Left lung (tissue), 10 donors: ENCODE measurements around the gene SEC24A. TPM values are rescaled to one million over a fixed set of nuclear protein-coding genes. Genes with fewer than 3 reads are reported as not detected.
A peak's percentile ranks its signal among the peaks of the same experiment; 100 is the strongest.
"Not testable (repeated sequence)": the region's sequence is repeated elsewhere in the genome, so short reads cannot be mapped to it uniquely, and the experiment has no call there.

ENCODE experiments used
- ATAC-seq: fragments of 200-7000 bp; cut with Tn5 transposase; one replicate; pipeline ENCODE4 v1.9.1; 2020; ENCODE audit warnings: moderate library complexity
- DNase-seq, 4 donors: peaks; one replicate each; pipeline ENCODE4 v3.0.0-alpha.2; 2013 to 2020
- H3K27ac ChIP-seq, 2 donors: fragments of 200-600 bp; sonication (generic) in 1 of 2; one replicate each; pipeline versions ENCODE4 v1.5.0 to v1.8.0; 2020 to 2021
- H3K27me3 ChIP-seq, 2 donors: fragments of 200-600 bp; sonication (generic) in 1 of 2; one replicate each; pipeline versions ENCODE4 v1.5.0 to v1.8.0; 2020 to 2021
- H3K36me3 ChIP-seq, 2 donors: fragments of 200-600 bp; sonication (generic) in 1 of 2; one replicate each; pipeline versions ENCODE4 v1.5.0 to v1.8.0; 2020 to 2021
- H3K4me1 ChIP-seq, 2 donors: fragments of 200-600 bp; one replicate each; pipeline ENCODE4 v1.8.0; 2021
- H3K4me3 ChIP-seq, 2 donors: fragments of 200-600 bp; sonication (generic) in 1 of 2; one replicate each; pipeline versions ENCODE4 v1.5.0 to v1.8.0; 2020 to 2021; ENCODE audit warnings: mild to moderate bottlenecking in 1 of 2
- H3K9me3 ChIP-seq, 2 donors: fragments of 200-600 bp; sonication (generic) in 1 of 2; one replicate each; pipeline versions ENCODE4 v1.5.0 to v1.8.0; 2020 to 2021
- intact Hi-C, 2 donors: fragments of 100-400 bp; cut with DNase I; formaldehyde crosslinking; loops; one replicate each; pipeline versions ENCODE4 v1.11.2 to v1.14.2; 2022
- polyA plus RNA-seq, 6 donors: library from polyadenylated mRNA; unstranded; fragments of 120-200 nt; gene quantifications; one replicate each; pipeline ENCODE4 v1.2.1, GENCODE V29; 2013; ENCODE audit not compliant: insufficient read length in 6 of 6
- total RNA-seq, 2 donors: library from RNA; stranded (reverse); fragmentation: NEBNext Ultra II Directional; extraction: Animal tissue kit (Norgen Biotek cat#: 25700); gene quantifications; one replicate each; pipeline ENCODE4 v1.2.1, GENCODE V29; 2021
- TF ChIP-seq, protein P1 (sequence below), 2 donors: fragments of 200-600 bp; sonication (generic) in 1 of 2; IDR thresholded peaks; one replicate each; pipeline versions ENCODE4 v1.5.0 to v1.8.0; 2021; ENCODE audit warnings: antibody characterized with exemption in 2 of 2
- donor health status: DM: no; HTN: yes; CAD: no.
- donor health status: DM: no; HTN: no; CAD: no.

The SEC24A gene
- total and polyA plus RNA-seq, 8 donors, result 17.5 to 26.9 (median 22.2) TPM

DNA sequence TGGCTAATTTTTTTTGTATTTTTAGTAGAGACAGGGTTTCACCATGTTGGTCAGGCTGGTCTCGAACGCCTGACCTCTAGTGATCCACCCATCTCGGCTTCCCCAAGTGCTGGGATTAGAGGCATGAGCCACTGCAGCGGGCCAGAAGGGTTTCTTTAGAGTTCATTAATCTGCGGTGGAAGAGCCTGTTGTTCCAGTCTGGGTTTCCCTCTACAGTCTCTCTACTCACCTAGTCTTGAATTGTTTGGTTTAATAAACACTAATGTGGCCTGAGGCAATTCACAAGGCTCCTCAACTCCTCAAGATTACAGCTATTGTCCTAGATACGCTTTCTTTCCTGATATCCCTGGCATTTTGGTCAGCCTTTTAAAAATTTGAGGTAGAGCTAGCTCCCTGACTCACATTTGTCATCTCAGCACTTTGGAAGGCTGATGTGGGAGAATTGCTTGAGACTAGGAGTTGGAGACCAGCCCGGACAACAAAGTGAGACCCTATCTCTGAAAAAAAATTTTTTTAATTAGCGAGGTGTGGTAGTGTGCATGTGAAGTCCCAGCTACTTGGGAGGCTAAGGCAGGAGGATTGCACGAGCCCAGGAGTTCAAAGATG, 11.4 kb upstream of the SEC24A start:
- intact Hi-C loops, result no loop called here
- H3K4me1 ChIP-seq, result peaks cover 0 to 8% of the 10 kb centered on the region in 2 donors
- H3K9me3 ChIP-seq, result no peaks in the 10 kb centered on the region
- no peaks in the 10 kb centered on the region for H3K27me3 ChIP-seq
- TF ChIP-seq, protein P1, sequence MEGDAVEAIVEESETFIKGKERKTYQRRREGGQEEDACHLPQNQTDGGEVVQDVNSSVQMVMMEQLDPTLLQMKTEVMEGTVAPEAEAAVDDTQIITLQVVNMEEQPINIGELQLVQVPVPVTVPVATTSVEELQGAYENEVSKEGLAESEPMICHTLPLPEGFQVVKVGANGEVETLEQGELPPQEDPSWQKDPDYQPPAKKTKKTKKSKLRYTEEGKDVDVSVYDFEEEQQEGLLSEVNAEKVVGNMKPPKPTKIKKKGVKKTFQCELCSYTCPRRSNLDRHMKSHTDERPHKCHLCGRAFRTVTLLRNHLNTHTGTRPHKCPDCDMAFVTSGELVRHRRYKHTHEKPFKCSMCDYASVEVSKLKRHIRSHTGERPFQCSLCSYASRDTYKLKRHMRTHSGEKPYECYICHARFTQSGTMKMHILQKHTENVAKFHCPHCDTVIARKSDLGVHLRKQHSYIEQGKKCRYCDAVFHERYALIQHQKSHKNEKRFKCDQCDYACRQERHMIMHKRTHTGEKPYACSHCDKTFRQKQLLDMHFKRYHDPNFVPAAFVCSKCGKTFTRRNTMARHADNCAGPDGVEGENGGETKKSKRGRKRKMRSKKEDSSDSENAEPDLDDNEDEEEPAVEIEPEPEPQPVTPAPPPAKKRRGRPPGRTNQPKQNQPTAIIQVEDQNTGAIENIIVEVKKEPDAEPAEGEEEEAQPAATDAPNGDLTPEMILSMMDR (IDR thresholded peaks at IDR 0.05), result no peak
- no peak overlapping the region for H3K27ac ChIP-seq
- DNase-seq (peak in 1 of 4 donors; percentile 52), ATAC-seq (peak; percentile 43)
- no peaks in the 10 kb centered on the region for H3K36me3 ChIP-seq
- H3K4me3 ChIP-seq, result no peak overlapping the region

DNA sequence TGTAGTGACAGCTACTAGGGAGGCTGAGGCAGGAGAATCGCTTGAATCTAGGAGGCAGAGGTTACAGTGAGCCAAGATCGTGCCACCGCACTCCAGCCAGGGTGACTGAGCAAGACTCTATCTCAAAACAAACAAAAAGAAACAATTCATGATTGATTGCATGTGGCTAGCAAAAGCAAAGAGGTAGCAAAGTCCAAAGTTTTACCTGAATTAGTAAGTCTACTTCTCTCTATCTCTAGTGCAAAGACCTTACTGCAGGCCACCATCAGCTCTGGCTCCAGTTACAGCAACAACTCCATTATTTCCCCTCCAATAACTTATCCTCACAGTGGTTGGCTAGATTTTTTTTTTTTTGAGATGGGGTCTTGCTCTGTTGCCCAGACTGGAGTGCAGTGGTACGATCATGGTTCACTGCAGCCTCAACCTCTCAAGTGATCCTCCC, 9.8 kb upstream of the SEC24A start:
- TF ChIP-seq, protein P1 (IDR thresholded peaks at IDR 0.05), result no peak
- no peak for DNase-seq
- intact Hi-C loops, result no loop called here
- no peaks in the 10 kb centered on the region for H3K36me3 ChIP-seq
- H3K4me1 ChIP-seq, result no peaks in the 10 kb centered on the region
- no peaks in the 10 kb centered on the region for H3K9me3 ChIP-seq
- H3K4me3 ChIP-seq, result no peak overlapping the region
- no peak overlapping the region for H3K27ac ChIP-seq
- no peak for ATAC-seq
- H3K27me3 ChIP-seq, result no peaks in the 10 kb centered on the region

DNA sequence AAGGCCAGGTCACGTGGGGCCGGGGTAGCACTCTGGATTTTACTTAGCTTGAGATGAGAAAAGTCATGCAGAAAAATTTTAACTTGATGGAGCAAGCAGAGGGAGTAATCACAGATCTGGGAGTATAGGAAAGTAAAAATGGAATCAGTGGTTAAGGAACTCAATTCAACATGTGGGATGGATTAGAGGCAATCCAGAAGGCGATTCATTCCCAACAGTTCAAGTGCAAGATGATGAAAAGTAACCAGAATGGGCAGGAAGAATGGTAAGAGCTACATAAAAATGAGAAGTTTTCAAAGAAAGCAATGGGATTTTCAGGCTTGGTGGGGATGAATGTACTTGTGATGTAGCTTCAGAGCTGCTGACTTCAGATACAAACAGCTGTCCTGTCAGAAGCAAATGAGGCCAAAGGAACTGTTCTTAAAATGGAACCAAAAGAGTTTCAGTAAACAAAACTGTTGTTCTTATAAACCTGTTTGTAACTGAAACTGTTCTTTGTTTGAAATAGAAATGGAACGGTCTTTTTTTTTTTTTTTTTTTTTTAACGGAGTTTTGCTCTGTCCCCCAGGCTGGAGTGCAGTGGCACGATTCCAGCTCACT, 5.6 kb upstream of the SEC24A start:
- ATAC-seq, result no peak
- Histone ChIP-seq H3K27me3 (no peaks in the 10 kb centered on the region), H3K4me1 (peaks cover 7 to 14% of the 10 kb centered on the region in 2 donors), H3K4me3 (no peak overlapping the region), H3K27ac (no peak overlapping the region), H3K36me3 (no peaks in the 10 kb centered on the region), H3K9me3 (no peaks in the 10 kb centered on the region)
- intact Hi-C loops, result no loop called here
- DNase-seq, result no peak
- TF ChIP-seq, protein P1 (IDR thresholded peaks at IDR 0.05), result no peak

DNA sequence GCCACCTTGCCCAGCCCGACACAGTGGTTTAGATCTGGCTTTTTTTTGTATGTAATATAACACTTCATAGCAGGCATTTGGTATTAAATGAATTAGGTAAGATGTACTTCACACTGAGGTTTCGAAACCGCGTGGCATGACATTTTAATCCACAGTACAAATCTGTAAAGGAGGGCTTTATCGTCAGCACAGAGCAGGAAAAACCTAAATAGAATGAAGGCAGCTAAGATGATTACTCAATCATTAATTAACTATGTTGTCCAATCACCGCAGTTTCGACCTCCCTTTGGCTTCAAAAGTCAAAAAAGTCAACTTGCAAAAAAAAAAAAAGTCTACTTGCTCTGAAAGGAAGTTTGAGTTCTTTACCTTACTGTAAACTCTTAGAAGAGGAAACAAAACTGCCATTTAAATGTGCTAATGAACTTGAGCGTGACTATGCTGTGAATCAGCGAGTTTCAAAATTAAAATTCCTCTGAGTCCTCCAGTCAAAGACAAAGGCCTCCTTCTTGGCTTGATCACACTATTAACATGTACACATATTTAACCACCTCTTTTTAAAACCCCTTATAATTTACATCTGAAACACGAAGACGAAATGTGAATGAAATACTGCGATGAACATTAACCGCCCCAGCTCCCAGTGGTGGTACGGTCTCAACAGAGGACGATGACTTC, 698 bp upstream of the SEC24A start:
- H3K27ac ChIP-seq, result peak overlapping the region; percentile 97 to 98
- peak in 2 of 4 donors; percentile 20 to 40 for DNase-seq
- intact Hi-C loops, result no loop called here
- H3K9me3 ChIP-seq, result no peaks in the 10 kb centered on the region
- no peaks in the 10 kb centered on the region for H3K27me3 ChIP-seq
- H3K36me3 ChIP-seq, result no peaks in the 10 kb centered on the region
- TF ChIP-seq, protein P1 (IDR thresholded peaks at IDR 0.05), result no peak
- peak; percentile 48 for ATAC-seq
- H3K4me1 ChIP-seq, result peaks cover 10 to 45% of the 10 kb centered on the region in 2 donors
- peak overlapping the region; percentile 87 to 95 for H3K4me3 ChIP-seq

DNA sequence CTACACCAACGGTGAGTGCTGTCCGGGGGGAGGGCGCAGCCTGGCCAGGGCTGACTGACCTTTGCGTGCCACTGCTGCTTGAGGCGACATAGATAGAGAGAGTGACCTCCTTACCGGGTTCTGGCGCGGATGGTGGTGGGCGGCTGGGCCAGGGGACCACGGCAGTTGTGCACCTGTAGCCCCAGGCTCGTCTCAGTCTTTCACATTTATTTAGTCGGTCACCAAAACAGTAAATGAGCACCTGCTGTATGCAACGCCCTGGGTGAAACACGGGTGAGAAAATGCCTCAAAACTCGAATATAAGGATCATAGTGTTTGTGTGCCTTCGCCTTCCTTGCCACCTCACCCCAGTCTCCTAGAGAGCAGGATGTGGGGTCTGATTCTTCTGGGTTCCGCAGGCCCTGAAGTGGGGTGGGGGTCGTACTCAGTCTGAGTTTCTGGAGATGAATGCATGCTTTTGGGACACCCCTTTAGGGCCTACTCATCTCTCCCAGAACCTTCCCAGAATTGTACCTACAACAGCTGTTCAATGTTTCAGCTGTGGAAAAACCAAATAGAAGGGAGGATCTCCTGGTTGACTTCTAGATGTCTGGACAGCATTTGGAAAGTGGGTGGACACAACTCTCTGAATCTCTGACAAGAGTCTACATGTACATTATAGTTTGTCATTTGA, 714 bp downstream of the SEC24A start:
- DNase-seq (peak in 3 of 4 donors; percentile 12 to 85 (median 45)), ATAC-seq (peak; percentile 64)
- intact Hi-C loops, result no loop called here
- H3K9me3 ChIP-seq, result no peaks in the 10 kb centered on the region
- TF ChIP-seq, protein P1 (IDR thresholded peaks at IDR 0.05), result no peak
- H3K27me3 ChIP-seq, result no peaks in the 10 kb centered on the region
- peak overlapping the region; percentile 87 to 95 for H3K4me3 ChIP-seq
- peak overlapping the region; percentile 97 to 98 for H3K27ac ChIP-seq
- peaks cover 10 to 45% of the 10 kb centered on the region in 2 donors for H3K4me1 ChIP-seq
- H3K36me3 ChIP-seq, result no peaks in the 10 kb centered on the region

DNA sequence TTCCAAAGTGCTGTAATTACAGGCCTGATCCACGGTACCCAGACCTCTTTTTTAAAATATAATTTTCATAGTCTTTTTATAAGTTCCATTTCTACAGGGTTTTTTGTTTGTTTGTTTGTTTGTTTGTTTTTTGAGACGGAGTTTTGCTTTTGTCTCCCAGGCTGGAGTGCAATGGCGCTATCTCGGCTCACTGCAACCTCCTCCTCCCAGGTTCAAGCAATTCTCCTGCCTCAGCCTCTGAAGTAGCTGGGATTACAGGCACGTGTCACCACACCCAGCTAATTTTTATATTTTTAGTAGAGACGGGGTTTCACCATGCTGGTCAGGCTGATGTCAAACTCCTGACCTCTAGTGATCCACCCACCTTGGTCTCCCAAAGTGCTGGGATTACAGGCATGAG, 2.1 kb downstream of the SEC24A start:
- H3K27me3 ChIP-seq, H3K9me3 ChIP-seq, intact Hi-C loops, H3K27ac ChIP-seq, H3K36me3 ChIP-seq, ATAC-seq, DNase-seq: not testable (repeated sequence)
- Histone ChIP-seq H3K4me3 (peak overlapping the region; percentile 87 to 95), H3K4me1 (peaks cover 10 to 50% of the 10 kb centered on the region in 2 donors)
